Keratinocyte (primary cell): ENCODE measurements around the gene ELAVL3. TPM values are rescaled to one million over a fixed set of nuclear protein-coding genes. Genes with fewer than 3 reads are reported as not detected.

ENCODE experiments used
- DNase-seq: peaks from one replicate; pipeline ENCODE4 v3.0.0-alpha.2; 2011; ENCODE audit warnings: low read depth, missing footprints, low spot score
- FAIRE-seq: peaks from 2 replicates; lab custom pipeline; 2011; peaks lifted over from hg19 to GRCh38; lab: Jason Lieb, UNC
- H2AFZ ChIP-seq: 2 replicates; pipeline ENCODE4 v1.6.0; 2012; ENCODE audit warnings: low read length, control low read depth, inconsistent platforms; ENCODE audit not compliant: control insufficient read depth
- H3K27ac ChIP-seq: 2 replicates; pipeline ENCODE4 v1.5.1; 2011; ENCODE audit warnings: low read length; ENCODE audit not compliant: control insufficient read depth, insufficient read depth
- H3K27me3 ChIP-seq: 3 replicates; pipeline ENCODE4 v1.6.0; 2011; ENCODE audit warnings: low read length; ENCODE audit not compliant: control insufficient read depth, insufficient read depth; ENCODE audit errors: extremely low read depth
- H3K36me3 ChIP-seq, 2 experiments: 2 replicates in 1 of 2; 3 replicates in 1 of 2; pipeline ENCODE4 v1.5.1; 2011; ENCODE audit warnings: low read length in 2 of 2, mild to moderate bottlenecking in 1 of 2; ENCODE audit not compliant: control insufficient read depth in 2 of 2, insufficient read depth in 2 of 2; ENCODE audit errors: extremely low read depth in 1 of 2
- H3K4me1 ChIP-seq: 3 replicates; pipeline ENCODE4 v1.5.1; 2011; ENCODE audit warnings: low read length; ENCODE audit not compliant: control insufficient read depth, insufficient read depth; ENCODE audit errors: extremely low read depth
- H3K4me2 ChIP-seq: 3 replicates; pipeline ENCODE4 v1.6.0; 2011; ENCODE audit warnings: low read depth, low read length; ENCODE audit not compliant: control insufficient read depth, insufficient read depth; ENCODE audit errors: extremely low read depth
- H3K4me3 ChIP-seq, 3 experiments: fragments of 200-600 bp in 1 of 3; sonication (generic) in 1 of 3; 2 replicates in 2 of 3; 3 replicates in 1 of 3; pipeline ENCODE4 v1.5.1; 2011 to 2016; ENCODE audit warnings: low read length in 3 of 3, mild to moderate bottlenecking in 3 of 3, control low read depth in 2 of 3, inconsistent platforms in 1 of 3, low read depth in 1 of 3, mixed read lengths in 1 of 3, mixed run types in 1 of 3, moderate library complexity in 1 of 3; ENCODE audit not compliant: control insufficient read depth in 2 of 3, insufficient read depth in 2 of 3; ENCODE audit errors: extremely low read depth in 1 of 3
- H3K79me2 ChIP-seq: 2 replicates; pipeline ENCODE4 v1.6.0; 2012; ENCODE audit warnings: low read length; ENCODE audit not compliant: control insufficient read depth, insufficient read depth
- H3K9ac ChIP-seq: 3 replicates; pipeline ENCODE4 v1.6.0; 2011; ENCODE audit warnings: low read length; ENCODE audit not compliant: control insufficient read depth, insufficient read depth; ENCODE audit errors: extremely low read depth
- H3K9me1 ChIP-seq: 3 replicates; pipeline ENCODE4 v1.6.0; 2011; ENCODE audit warnings: low read length; ENCODE audit not compliant: control insufficient read depth, insufficient read depth; ENCODE audit errors: extremely low read depth
- H3K9me3 ChIP-seq: 2 replicates; pipeline ENCODE4 v1.5.1; 2012; ENCODE audit warnings: low read depth, low read length; ENCODE audit not compliant: control insufficient read depth
- H4K20me1 ChIP-seq: 3 replicates; pipeline ENCODE4 v1.6.0; 2011; ENCODE audit warnings: low read length; ENCODE audit not compliant: control insufficient read depth, insufficient read depth; ENCODE audit errors: extremely low read depth
- EZH2 ChIP-seq: IDR thresholded peaks from one replicate; pipeline ENCODE4 v1.6.1; 2012; ENCODE audit warnings: inconsistent platforms, mild to moderate bottlenecking, low read length, moderate library complexity
- dilution Hi-C: fragments of 300-500 bp; cut with MboI; formaldehyde crosslinking; loops from one replicate; pipeline ENCODE4 v1.7.0; 2020; ENCODE audit warnings: low sequenced_read_pairs; ENCODE audit not compliant: extremely low pct_ligation_motif_present
- polyA minus RNA-seq, 3 experiments: library from RNA; depleted of rRNA, polyadenylated mRNA; stranded (reverse); fragments of >200 nt; gene quantifications; 1 replicate in 1 of 3; 2 replicates in 1 of 3; 3 replicates in 1 of 3; pipeline ENCODE4 v1.2.3, GENCODE V29; 2011
- polyA plus RNA-seq, 5 experiments: library from polyadenylated mRNA; depleted of rRNA in 3 of 5; stranded (reverse) in 3 of 5; stranded (forward) in 1 of 5; unstranded in 1 of 5; fragments of >200 nt; gene quantifications; 1 replicate in 1 of 5; 2 replicates in 3 of 5; 3 replicates in 1 of 5; pipeline versions ENCODE4 v1.2.1 to v1.2.3, GENCODE V29; 2011 to 2012; ENCODE audit warnings: missing spikeins in 2 of 5, low read depth in 1 of 5, low replicate concordance in 1 of 5
- TF ChIP-seq, protein P1 (sequence below), 3 experiments: IDR thresholded peaks in 1 of 3; conservative IDR thresholded peaks in 1 of 3; optimal IDR thresholded peaks in 1 of 3; 2 replicates in 2 of 3; 3 replicates in 1 of 3; pipeline versions ENCODE3 to v1.5.1; 2011; ENCODE audit warnings: low read length in 3 of 3, mild to moderate bottlenecking in 3 of 3, moderate library complexity in 2 of 3, control low read depth in 1 of 3, inconsistent platforms in 1 of 3; ENCODE audit not compliant: insufficient read depth in 2 of 3; ENCODE audit errors: extremely low read depth in 1 of 3

Gene ELAVL3
- polyA plus RNA-seq (not detected in 3 replicates), polyA minus RNA-seq (not detected in 3 replicates)
- polyA plus RNA-seq (2011; ENCODE audit: low read depth) = not detected
- not detected in 2 replicates for polyA plus RNA-seq (2011; cell fraction: cytosol; rRNA removed)
- 0.04 TPM in 1 of 2 replicates, not detected in the other for polyA plus RNA-seq (2011; cell fraction: nucleus; rRNA removed)
- not detected in 2 replicates for polyA plus RNA-seq (2012; ENCODE audit: low replicate concordance)
- polyA minus RNA-seq (2011; cell fraction: cytosol; rRNA and poly(A)+ RNA removed) = not detected
- not detected in 2 replicates for polyA minus RNA-seq (2011; cell fraction: nucleus; rRNA and poly(A)+ RNA removed)

DNA sequence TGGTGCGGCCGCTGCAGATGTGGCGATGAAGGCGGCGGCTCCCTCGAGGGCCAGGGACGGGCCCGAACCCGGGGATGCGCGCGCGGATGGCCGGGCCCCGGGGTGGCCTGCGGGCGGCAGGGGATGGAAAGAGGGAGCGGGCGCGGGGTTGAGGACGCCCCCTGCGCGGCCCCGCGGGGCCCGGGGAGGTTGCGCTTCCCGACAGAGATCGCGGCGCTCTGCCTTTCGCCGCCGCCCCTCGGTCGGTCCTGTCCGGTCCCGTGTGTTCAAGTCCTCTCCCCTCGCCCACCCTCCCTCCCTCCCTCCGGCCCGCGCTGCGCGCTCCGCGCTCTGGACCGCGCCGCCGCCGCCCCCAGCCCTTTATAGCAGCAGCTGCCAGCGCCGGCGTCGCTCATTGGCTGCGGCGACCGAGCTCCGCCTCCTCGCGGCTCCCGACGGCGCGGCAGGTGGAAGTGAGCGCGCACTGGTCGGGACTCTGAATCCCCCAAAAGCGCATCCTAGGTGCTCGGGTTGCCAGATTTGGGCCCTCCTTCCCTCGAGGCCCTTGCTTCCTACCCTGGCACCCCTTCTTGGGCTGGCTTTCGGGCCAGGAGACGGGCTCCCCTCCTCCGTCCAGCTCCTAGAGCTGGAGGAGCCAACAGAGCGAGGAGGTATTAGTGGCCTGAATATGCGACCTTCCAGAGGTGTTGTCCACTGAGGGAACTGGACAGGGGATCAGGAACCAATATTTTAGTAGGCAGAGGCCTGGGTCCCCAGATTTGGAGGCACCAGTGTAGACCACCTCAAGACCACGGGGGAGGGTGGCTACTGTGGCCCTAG, at the start of gene ELAVL3:
Gene ELAVL3 (minus strand): TSS at position 332 of the 819 bp plus-strand sequence. CDS start 438 bp downstream, outside the sequence.
- Histone ChIP-seq H3K27ac (no peak within 1 kb of the TSS), H3K9me3 (no peaks in the 10 kb centered on the region), H3K4me3 (peak within 1 kb of the TSS in 1 of 3 experiments; percentile 34), H3K9me1 (no peaks in the 10 kb centered on the region), H3K27me3 (peaks cover 41% of the 10 kb centered on the region), H3K4me2 (no peak within 1 kb of the TSS), H4K20me1 (peaks cover 2% of the 10 kb centered on the region), H3K36me3 (no peaks in the 10 kb centered on the region), H2AFZ (no peak within 1 kb of the TSS), H3K9ac (no peak within 1 kb of the TSS), H3K4me1 (peaks cover 2% of the 10 kb centered on the region), H3K79me2 (no peaks in the 10 kb centered on the region)
- FAIRE-seq (no peak), DNase-seq (no peak)
- TF ChIP-seq, protein P1, sequence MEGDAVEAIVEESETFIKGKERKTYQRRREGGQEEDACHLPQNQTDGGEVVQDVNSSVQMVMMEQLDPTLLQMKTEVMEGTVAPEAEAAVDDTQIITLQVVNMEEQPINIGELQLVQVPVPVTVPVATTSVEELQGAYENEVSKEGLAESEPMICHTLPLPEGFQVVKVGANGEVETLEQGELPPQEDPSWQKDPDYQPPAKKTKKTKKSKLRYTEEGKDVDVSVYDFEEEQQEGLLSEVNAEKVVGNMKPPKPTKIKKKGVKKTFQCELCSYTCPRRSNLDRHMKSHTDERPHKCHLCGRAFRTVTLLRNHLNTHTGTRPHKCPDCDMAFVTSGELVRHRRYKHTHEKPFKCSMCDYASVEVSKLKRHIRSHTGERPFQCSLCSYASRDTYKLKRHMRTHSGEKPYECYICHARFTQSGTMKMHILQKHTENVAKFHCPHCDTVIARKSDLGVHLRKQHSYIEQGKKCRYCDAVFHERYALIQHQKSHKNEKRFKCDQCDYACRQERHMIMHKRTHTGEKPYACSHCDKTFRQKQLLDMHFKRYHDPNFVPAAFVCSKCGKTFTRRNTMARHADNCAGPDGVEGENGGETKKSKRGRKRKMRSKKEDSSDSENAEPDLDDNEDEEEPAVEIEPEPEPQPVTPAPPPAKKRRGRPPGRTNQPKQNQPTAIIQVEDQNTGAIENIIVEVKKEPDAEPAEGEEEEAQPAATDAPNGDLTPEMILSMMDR (optimal IDR thresholded peaks at IDR 0.05 in 1 of 3, IDR thresholded peaks at IDR 0.05 in 1 of 3, conservative IDR thresholded peaks at IDR 0.05 in 1 of 3; ENCODE audit: extremely low read depth in 1 of 3, insufficient read depth in 2 of 3, low read length in 3 of 3) = no peak
- no peak for TF ChIP-seq EZH2
- dilution Hi-C loops = no loop called here

DNA sequence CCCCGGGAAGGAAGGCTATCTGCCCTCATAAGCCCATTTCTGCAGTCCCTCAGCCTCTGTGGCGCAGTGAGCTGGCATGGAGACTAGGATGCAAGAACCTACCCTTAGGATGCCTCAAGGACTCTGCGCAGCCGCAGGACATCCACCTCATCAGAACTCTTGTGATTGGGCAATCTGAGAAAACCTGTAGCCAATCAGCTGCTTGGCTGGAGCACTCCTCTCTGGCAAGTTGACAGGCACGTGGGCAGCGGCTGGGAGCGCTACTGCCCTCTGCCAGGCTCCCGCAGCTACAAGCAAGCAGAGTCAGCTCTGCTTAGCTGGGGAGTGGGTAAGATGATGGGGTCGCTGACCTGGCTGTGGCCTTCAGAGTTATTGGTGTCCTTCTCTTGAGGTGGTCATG, 49.6 kb upstream of the ELAVL3 start:
- no peak overlapping the region for H3K4me3 ChIP-seq
- no peaks in the 10 kb centered on the region for H3K27me3 ChIP-seq
- dilution Hi-C loops = no loop called here
- peaks cover 3% of the 10 kb centered on the region for H3K9me1 ChIP-seq
- FAIRE-seq (no peak), DNase-seq (peak; percentile 67)
- H3K27ac ChIP-seq = no peak overlapping the region
- H3K4me2 ChIP-seq = no peak overlapping the region
- no peak overlapping the region for H2AFZ ChIP-seq
- no peak overlapping the region for H3K9ac ChIP-seq
- H4K20me1 ChIP-seq = no peaks in the 10 kb centered on the region
- no peaks in the 10 kb centered on the region for H3K9me3 ChIP-seq
- no peak for TF ChIP-seq EZH2
- TF ChIP-seq, protein P1 (optimal IDR thresholded peaks at IDR 0.05 in 1 of 3, IDR thresholded peaks at IDR 0.05 in 1 of 3, conservative IDR thresholded peaks at IDR 0.05 in 1 of 3; ENCODE audit: extremely low read depth in 1 of 3, insufficient read depth in 2 of 3, low read length in 3 of 3) = peak; percentile 30 to 66 (median 45)
- H3K4me1 ChIP-seq = peaks cover 21% of the 10 kb centered on the region
- no peaks in the 10 kb centered on the region for H3K36me3 ChIP-seq
- peaks cover 10% of the 10 kb centered on the region for H3K79me2 ChIP-seq
